PC-3 (cell line): ENCODE measurements around the gene FAM81A. TPM values are rescaled to one million over a fixed set of nuclear protein-coding genes. Genes with fewer than 3 reads are reported as not detected.

Experiments used
- ATAC-seq: fragments of 200-7000 bp; cut with Tn5 transposase; 2 replicates; pipeline ENCODE4 v1.9.1; 2020; ENCODE audit warnings: mild to moderate bottlenecking, moderate library complexity
- BruUV-seq: library from RNA; stranded (reverse); fragments of 400-500 nt; replicated peaks from 2 replicates; lab custom pipeline; 2021; lab: Mats Ljungman, UMichigan
- CTCF ChIA-PET: fragments of 300-600 bp; sonication (Branson Sonifier 250); formaldehyde crosslinking; loops from one replicate; lab custom pipeline; 2022; ENCODE audit warnings: antibody characterized with exemption; lab: Charles Lee
- POLR2A ChIA-PET: fragments of 300-600 bp; sonication (Branson Sonifier 250); formaldehyde crosslinking; loops from one replicate; lab custom pipeline; 2022; ENCODE audit warnings: antibody characterized with exemption; ENCODE audit not compliant: unreplicated experiment; lab: Charles Lee
- DNase-seq: peaks from one replicate; pipeline ENCODE4 v3.0.0-alpha.2; 2015
- H2AFZ ChIP-seq: fragments of 300-600 bp; sonication (generic); 2 replicates; pipeline ENCODE4 v1.6.0; 2016; ENCODE audit warnings: antibody characterized with exemption, low read length
- H3F3A ChIP-seq: fragments of 300-600 bp; sonication (generic); one replicate; pipeline ENCODE4 v1.6.0; 2017; ENCODE audit warnings: antibody characterized with exemption, low read length, control low read depth, mild to moderate bottlenecking; ENCODE audit not compliant: unreplicated experiment
- H3K27ac ChIP-seq: fragments of 300-600 bp; sonication (generic); 2 replicates; pipeline ENCODE4 v1.5.1; 2016; ENCODE audit warnings: mild to moderate bottlenecking, low read length
- H3K27me3 ChIP-seq: fragments of 300-600 bp; sonication (generic); 2 replicates; pipeline ENCODE4 v1.6.1; 2016; ENCODE audit warnings: low read length, mixed read lengths
- H3K36me3 ChIP-seq: fragments of 300-600 bp; sonication (generic); 2 replicates; pipeline ENCODE4 v1.6.1; 2016; ENCODE audit warnings: low read depth, mixed run types, low read length, mixed read lengths
- H3K4me1 ChIP-seq: fragments of 300-600 bp; sonication (generic); 2 replicates; pipeline ENCODE4 v1.5.1; 2016; ENCODE audit warnings: low read length; ENCODE audit not compliant: insufficient read depth
- H3K4me2 ChIP-seq: fragments of 300-600 bp; sonication (generic); 2 replicates; pipeline ENCODE4 v1.6.0; 2016; ENCODE audit warnings: low read length
- H3K4me3 ChIP-seq: fragments of 300-600 bp; sonication (generic); 2 replicates; pipeline ENCODE4 v1.5.1; 2016; ENCODE audit warnings: mild to moderate bottlenecking, low read length, mixed read lengths
- H3K79me2 ChIP-seq: fragments of 300-600 bp; sonication (generic); 2 replicates; pipeline ENCODE4 v1.6.1; 2017; ENCODE audit warnings: low read length, mixed read lengths
- H3K9ac ChIP-seq: fragments of 300-600 bp; sonication (generic); 2 replicates; pipeline ENCODE4 v1.6.0; 2016; ENCODE audit warnings: mild to moderate bottlenecking, low read length
- H3K9me2 ChIP-seq: fragments of 300-600 bp; sonication (generic); replicated peaks from 2 replicates; pipeline ENCODE4 v1.6.1; 2016; ENCODE audit warnings: mixed run types, low read length, mixed read lengths
- H3K9me3 ChIP-seq: fragments of 300-600 bp; sonication (generic); 2 replicates; pipeline ENCODE4 v1.6.1; 2016; ENCODE audit warnings: low read length, mixed read lengths
- H4K20me1 ChIP-seq: fragments of 300-600 bp; sonication (generic); 2 replicates; pipeline ENCODE4 v1.6.1; 2016; ENCODE audit warnings: low read length, mixed read lengths
- EZH2 ChIP-seq: fragments of 300-600 bp; sonication (generic); IDR thresholded peaks from one replicate; pipeline ENCODE4 v1.6.1; 2017; ENCODE audit warnings: antibody characterized with exemption, mild to moderate bottlenecking, low read length; ENCODE audit not compliant: unreplicated experiment
- EZH2phosphoT487 ChIP-seq: fragments of 300-600 bp; sonication (generic); IDR thresholded peaks from 2 replicates; pipeline ENCODE4 v1.6.1; 2018; ENCODE audit warnings: mild to moderate bottlenecking, antibody characterized with exemption, low read length, borderline replicate concordance
- intact Hi-C: fragments of 100-400 bp; cut with micrococcal nuclease; formaldehyde crosslinking; loops from 2 replicates; pipeline ENCODE4 v1.9.0; 2023
- total RNA-seq: library from RNA; depleted of rRNA; stranded (reverse); fragments of >200 nt; gene quantifications from 2 replicates; pipeline ENCODE4 v1.2.3, GENCODE V29; 2014
- TF ChIP-seq, protein P1 (sequence below): fragments of 300-600 bp; sonication (generic); conservative IDR thresholded peaks from 2 replicates; pipeline ENCODE4 v1.5.1; 2017; ENCODE audit warnings: antibody characterized with exemption, low read depth, mild to moderate bottlenecking, low read length

The FAM81A gene
- total RNA-seq, 1 experiment from 2014 or later, result 2.5 TPM

DNA sequence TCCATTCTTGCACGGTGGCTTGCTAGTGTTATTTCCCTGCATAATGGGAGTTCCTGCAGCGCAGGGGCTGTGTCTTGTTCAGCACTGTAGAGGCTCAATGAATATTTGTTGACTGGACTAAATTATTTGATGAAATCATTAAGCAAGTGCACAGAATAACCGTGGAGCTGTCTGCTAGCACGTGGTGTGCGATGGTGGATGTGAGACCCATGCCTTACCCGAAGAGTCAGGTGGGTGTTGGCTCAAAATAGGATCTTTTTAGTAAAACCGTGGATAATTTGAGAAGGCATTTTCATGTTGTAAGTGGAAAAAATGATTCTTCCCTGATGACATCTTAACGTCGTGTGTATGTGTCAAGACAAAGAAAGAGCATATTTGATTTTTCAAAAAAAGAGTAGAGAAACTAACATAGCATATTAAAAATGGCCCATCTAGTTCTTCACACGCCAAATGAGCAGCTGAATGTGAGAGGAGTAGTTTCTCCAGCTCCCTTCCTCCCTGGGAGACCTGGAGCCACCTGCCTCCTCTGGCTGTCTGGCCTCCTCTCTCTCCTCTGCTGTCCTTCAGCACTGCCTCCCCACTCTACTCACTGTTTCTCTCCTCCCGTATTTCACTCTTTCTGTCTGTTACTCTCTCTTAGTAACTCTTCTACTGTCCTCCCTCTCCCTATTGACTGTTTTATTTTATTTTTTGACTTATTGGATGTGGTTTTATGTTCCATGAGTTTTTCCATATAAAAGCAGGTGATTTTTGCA is 6.3 kb downstream of the FAM81A start:
- H3K36me3 ChIP-seq, result no peaks in the 10 kb centered on the region
- intact Hi-C loops, result no loop called here
- H4K20me1 ChIP-seq, result no peaks in the 10 kb centered on the region
- H3K4me3 ChIP-seq, result no peak overlapping the region
- no peak overlapping the region for H2AFZ ChIP-seq
- ATAC-seq, result no peak
- H3K9me3 ChIP-seq, result no peaks in the 10 kb centered on the region
- no peaks in the 10 kb centered on the region for H3K79me2 ChIP-seq
- no TSS peak for BruUV-seq
- no peak overlapping the region for H3K27ac ChIP-seq
- H3K4me2 ChIP-seq, result no peak overlapping the region
- no peaks in the 10 kb centered on the region for H3K27me3 ChIP-seq
- DNase-seq, result no peak
- ChIA-PET POLR2A (no interaction called here), CTCF (no interaction called here)
- TF ChIP-seq EZH2 (no peak), EZH2phosphoT487 (no peak)
- TF ChIP-seq, protein P1, sequence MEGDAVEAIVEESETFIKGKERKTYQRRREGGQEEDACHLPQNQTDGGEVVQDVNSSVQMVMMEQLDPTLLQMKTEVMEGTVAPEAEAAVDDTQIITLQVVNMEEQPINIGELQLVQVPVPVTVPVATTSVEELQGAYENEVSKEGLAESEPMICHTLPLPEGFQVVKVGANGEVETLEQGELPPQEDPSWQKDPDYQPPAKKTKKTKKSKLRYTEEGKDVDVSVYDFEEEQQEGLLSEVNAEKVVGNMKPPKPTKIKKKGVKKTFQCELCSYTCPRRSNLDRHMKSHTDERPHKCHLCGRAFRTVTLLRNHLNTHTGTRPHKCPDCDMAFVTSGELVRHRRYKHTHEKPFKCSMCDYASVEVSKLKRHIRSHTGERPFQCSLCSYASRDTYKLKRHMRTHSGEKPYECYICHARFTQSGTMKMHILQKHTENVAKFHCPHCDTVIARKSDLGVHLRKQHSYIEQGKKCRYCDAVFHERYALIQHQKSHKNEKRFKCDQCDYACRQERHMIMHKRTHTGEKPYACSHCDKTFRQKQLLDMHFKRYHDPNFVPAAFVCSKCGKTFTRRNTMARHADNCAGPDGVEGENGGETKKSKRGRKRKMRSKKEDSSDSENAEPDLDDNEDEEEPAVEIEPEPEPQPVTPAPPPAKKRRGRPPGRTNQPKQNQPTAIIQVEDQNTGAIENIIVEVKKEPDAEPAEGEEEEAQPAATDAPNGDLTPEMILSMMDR, result no peak
- H3K9me2 ChIP-seq, result no peaks in the 10 kb centered on the region
- H3K4me1 ChIP-seq, result no peaks in the 10 kb centered on the region
- H3K9ac ChIP-seq, result no peak overlapping the region
- no peaks in the 10 kb centered on the region for H3F3A ChIP-seq

DNA sequence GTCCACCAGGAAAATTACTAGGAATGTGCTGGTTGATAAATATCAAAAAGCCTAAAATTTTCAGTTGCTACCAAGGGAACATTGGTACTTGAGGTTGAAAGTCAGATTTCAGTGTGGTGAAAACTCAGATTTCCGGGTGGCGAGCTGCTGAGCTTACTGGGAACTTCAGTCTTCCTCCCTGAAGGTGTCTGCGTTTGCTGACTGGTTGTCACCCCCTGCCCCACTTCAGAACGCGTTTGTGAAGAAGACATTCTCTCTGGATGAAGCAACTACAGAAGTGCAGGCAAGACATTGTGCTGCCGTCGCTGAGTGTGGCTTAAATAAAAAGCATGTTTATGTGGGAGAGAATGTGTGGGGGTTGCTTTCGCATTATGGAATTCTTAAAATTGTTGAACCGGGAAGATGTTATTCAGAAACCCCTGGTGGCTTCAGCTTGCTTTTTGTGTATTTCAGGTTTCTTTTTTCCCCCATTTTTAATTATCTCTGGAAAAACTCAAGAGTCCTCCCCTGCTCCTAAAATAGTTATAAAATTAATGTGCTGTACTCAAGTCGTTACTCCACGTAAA is 7.1 kb downstream of the FAM81A start:
- H3K36me3 ChIP-seq, result no peaks in the 10 kb centered on the region
- TF ChIP-seq, protein P1, result no peak
- TF ChIP-seq EZH2phosphoT487 (no peak), EZH2 (no peak)
- H3F3A ChIP-seq, result no peaks in the 10 kb centered on the region
- no peaks in the 10 kb centered on the region for H3K9me3 ChIP-seq
- H3K9ac ChIP-seq, result no peak overlapping the region
- H3K4me2 ChIP-seq, result no peak overlapping the region
- ATAC-seq (no peak), DNase-seq (no peak)
- H3K4me3 ChIP-seq, result no peak overlapping the region
- H3K4me1 ChIP-seq, result no peaks in the 10 kb centered on the region
- no peaks in the 10 kb centered on the region for H3K27me3 ChIP-seq
- H3K9me2 ChIP-seq, result no peaks in the 10 kb centered on the region
- BruUV-seq, result no TSS peak
- intact Hi-C loops, result no loop called here
- ChIA-PET POLR2A (no interaction called here), CTCF (no interaction called here)
- H4K20me1 ChIP-seq, result no peaks in the 10 kb centered on the region
- no peaks in the 10 kb centered on the region for H3K79me2 ChIP-seq
- H3K27ac ChIP-seq, result no peak overlapping the region
- no peak overlapping the region for H2AFZ ChIP-seq
